Measurements from ENCODE around the gene CKMT2. TPM values are rescaled to one million over a fixed set of nuclear protein-coding genes. Genes with fewer than 3 reads are reported as not detected.
"Not testable (repeated sequence)": the region's sequence is repeated elsewhere in the genome, so short reads cannot be mapped to it uniquely, and the experiment has no call there.

Gene CKMT2
- total RNA-seq, 6 experiments from 2014 or later = not detected

GRCh38 chr5:81254886-81255559 lies 21.9 kb downstream of the CKMT2 start:
- Mint-ChIP-seq H3K4me1 (ENCODE audit: low read depth) (no peaks in the 10 kb centered on the region), H3K9me3 (peaks cover 5% of the 10 kb centered on the region)

GRCh38 chr5:81256766-81257165 lies 23.6 kb downstream of the CKMT2 start:
- H3K27me3 Mint-ChIP-seq (ENCODE audit: insufficient read depth) = no peaks in the 10 kb centered on the region
- peaks cover 21% of the 10 kb centered on the region for H3K36me3 Mint-ChIP-seq (ENCODE audit: low read depth)
- peaks cover 22% of the 10 kb centered on the region for H3K9me3 Mint-ChIP-seq

More at GRCh38 chr5:81254886-81255559, 21.9 kb downstream of the CKMT2 start:
- Mint-ChIP-seq H3K27ac (no peak overlapping the region), H3K36me3 (ENCODE audit: low read depth) (peaks cover 11% of the 10 kb centered on the region), H3K27me3 (ENCODE audit: insufficient read depth) (no peaks in the 10 kb centered on the region), H3K4me3 (no peak overlapping the region)
- no peak for DNase-seq
- TF ChIP-seq CTCF (IDR thresholded peaks at IDR 0.05) = no peak

GRCh38 chr5:81262796-81263195 lies 29.7 kb downstream of the CKMT2 start:
- Mint-ChIP-seq H3K36me3 (ENCODE audit: low read depth) (peaks cover 30% of the 10 kb centered on the region), H3K9me3 (peaks cover 32% of the 10 kb centered on the region)
- H3K27me3 Mint-ChIP-seq (ENCODE audit: insufficient read depth); H3K27ac Mint-ChIP-seq; H3K4me3 Mint-ChIP-seq; DNase-seq; H3K4me1 Mint-ChIP-seq (ENCODE audit: low read depth): not testable (repeated sequence)

More at GRCh38 chr5:81256766-81257165, 23.6 kb downstream of the CKMT2 start:
- H3K4me3 Mint-ChIP-seq = no peak overlapping the region
- no peak overlapping the region for H3K27ac Mint-ChIP-seq
- no peak for DNase-seq
- TF ChIP-seq CTCF (IDR thresholded peaks at IDR 0.05) = no peak
- no peaks in the 10 kb centered on the region for H3K4me1 Mint-ChIP-seq (ENCODE audit: low read depth)

GRCh38 chr5:81265101-81265500 lies 32.0 kb downstream of the CKMT2 start:
- Mint-ChIP-seq H3K4me1 (ENCODE audit: low read depth) (peaks cover 31% of the 10 kb centered on the region), H3K9me3 (peaks cover 27% of the 10 kb centered on the region), H3K27me3 (ENCODE audit: insufficient read depth) (no peaks in the 10 kb centered on the region), H3K36me3 (ENCODE audit: low read depth) (peaks cover 24% of the 10 kb centered on the region), H3K27ac (no peak overlapping the region), H3K4me3 (no peak overlapping the region)
- TF ChIP-seq CTCF (IDR thresholded peaks at IDR 0.05) = no peak
- DNase-seq = peak; percentile 4

- peak overlapping the region; percentile 47 for H3K4me3 Mint-ChIP-seq
- H3K27me3 Mint-ChIP-seq (ENCODE audit: insufficient read depth) = no peaks in the 10 kb centered on the region
- peaks cover 35% of the 10 kb centered on the region for H3K4me1 Mint-ChIP-seq (ENCODE audit: low read depth)
- H3K9me3 Mint-ChIP-seq = no peaks in the 10 kb centered on the region
- no peak for TF ChIP-seq CTCF (IDR thresholded peaks at IDR 0.05)
- H3K36me3 Mint-ChIP-seq (ENCODE audit: low read depth) = no peaks in the 10 kb centered on the region
- peak overlapping the region; percentile 83 for H3K27ac Mint-ChIP-seq
- peak; percentile 86 for DNase-seq
Observed at GRCh38 chr5:81268521-81269196, 35.5 kb downstream of the CKMT2 start.

- no peak overlapping the region for H3K4me3 Mint-ChIP-seq
- TF ChIP-seq CTCF (IDR thresholded peaks at IDR 0.05) = no peak
- peaks cover 6% of the 10 kb centered on the region for H3K36me3 Mint-ChIP-seq (ENCODE audit: low read depth)
- peaks cover 35% of the 10 kb centered on the region for H3K4me1 Mint-ChIP-seq (ENCODE audit: low read depth)
- H3K9me3 Mint-ChIP-seq = peaks cover 4% of the 10 kb centered on the region
- H3K27ac Mint-ChIP-seq = peak overlapping the region; percentile 83; the same call in 1 of the 2 replicates
- DNase-seq = no peak
- H3K27me3 Mint-ChIP-seq (ENCODE audit: insufficient read depth) = no peaks in the 10 kb centered on the region
Observed at GRCh38 chr5:81269751-81270393, 36.8 kb downstream of the CKMT2 start.

GRCh38 chr5:81270394-81271027 lies 37.4 kb downstream of the CKMT2 start:
- peaks cover 11% of the 10 kb centered on the region for H3K9me3 Mint-ChIP-seq

More at GRCh38 chr5:81270394-81271027, 37.4 kb downstream of the CKMT2 start:
- peaks cover 28% of the 10 kb centered on the region for H3K4me1 Mint-ChIP-seq (ENCODE audit: low read depth)
- H3K4me3 Mint-ChIP-seq; DNase-seq; H3K27me3 Mint-ChIP-seq (ENCODE audit: insufficient read depth); H3K27ac Mint-ChIP-seq: not testable (repeated sequence)
- peaks cover 11% of the 10 kb centered on the region for H3K36me3 Mint-ChIP-seq (ENCODE audit: low read depth)

Measured in HFFc6 (cell line).